HepG2 (cell line): ENCODE results near the gene PDLIM7. TPM values are rescaled to one million over a fixed set of nuclear protein-coding genes. Genes with fewer than 3 reads are reported as not detected.
A peak's percentile ranks its signal among the peaks of the same experiment; 100 is the strongest.

Source experiments
- FUBP1 ChIP-seq: sonication (generic); formaldehyde crosslinking; IDR thresholded peaks from 2 replicates; pipeline ENCODE4 v1.5.1; 2020; ENCODE audit warnings: missing genetic modification reagents, mild to moderate bottlenecking, borderline replicate concordance
- GLI4 ChIP-seq: sonication (generic); formaldehyde crosslinking; IDR thresholded peaks from 2 replicates; pipeline ENCODE4 v1.5.1; 2020; ENCODE audit warnings: missing genetic modification reagents, mild to moderate bottlenecking, moderate library complexity, borderline replicate concordance
- ISL2 ChIP-seq: sonication (generic); formaldehyde crosslinking; IDR thresholded peaks from 2 replicates; pipeline ENCODE4 v1.5.0; 2020; ENCODE audit warnings: missing genetic modification reagents
- MXI1 ChIP-seq: IDR thresholded peaks from 3 replicates; pipeline ENCODE4 v1.6.1; 2012; ENCODE audit warnings: low read depth, low read length, inconsistent platforms, borderline replicate concordance
- MYC ChIP-seq: sonication (generic); formaldehyde crosslinking; IDR thresholded peaks from 2 replicates; pipeline ENCODE4 v1.9.0; 2021; ENCODE audit warnings: missing genetic modification reagents, borderline replicate concordance
- MYPOP ChIP-seq: sonication (generic); formaldehyde crosslinking; IDR thresholded peaks from 2 replicates; pipeline ENCODE4 v1.8.1; 2023; ENCODE audit warnings: mild to moderate bottlenecking, moderate library complexity, missing genetic modification reagents
- POGZ ChIP-seq: sonication (generic); formaldehyde crosslinking; IDR thresholded peaks from 2 replicates; pipeline ENCODE4 v1.4.0; 2020; ENCODE audit warnings: mild to moderate bottlenecking, missing genetic modification reagents
- SNAPC5 ChIP-seq: sonication (generic); formaldehyde crosslinking; IDR thresholded peaks from 2 replicates; pipeline ENCODE4 v1.8.1; 2023; ENCODE audit warnings: mild to moderate bottlenecking, missing genetic modification reagents, borderline replicate concordance
- SOX6 ChIP-seq, 2 experiments: fragments of 450-650 bp in 1 of 2; sonication (generic) in 1 of 2; formaldehyde crosslinking in 1 of 2; IDR thresholded peaks; 2 replicates each; pipeline versions ENCODE4 v1.4.0 to v1.6.1; 2017 to 2020; ENCODE audit warnings: antibody characterized with exemption in 1 of 2, mild to moderate bottlenecking in 1 of 2, missing genetic modification reagents in 1 of 2
- STAT6 ChIP-seq: sonication (generic); formaldehyde crosslinking; IDR thresholded peaks from 2 replicates; pipeline ENCODE4 v1.4.0; 2020; ENCODE audit warnings: missing genetic modification reagents, mild to moderate bottlenecking, borderline replicate concordance
- TRIM22 ChIP-seq: fragments of 450-650 bp; IDR thresholded peaks from 2 replicates; pipeline ENCODE4 v1.6.1; 2017
- TSC22D2 ChIP-seq: sonication (generic); formaldehyde crosslinking; IDR thresholded peaks from 2 replicates; pipeline ENCODE4 v1.5.1; 2020; ENCODE audit warnings: missing genetic modification reagents, mild to moderate bottlenecking, borderline replicate concordance
- ZFP62 ChIP-seq: sonication (generic); formaldehyde crosslinking; IDR thresholded peaks from 2 replicates; pipeline ENCODE4 v1.4.0; 2020; ENCODE audit warnings: missing genetic modification reagents
- ZFY ChIP-seq: sonication (generic); formaldehyde crosslinking; IDR thresholded peaks from 2 replicates; pipeline ENCODE4 v1.4.0; 2020; ENCODE audit warnings: missing genetic modification reagents
- ZNF224 ChIP-seq: sonication (generic); formaldehyde crosslinking; IDR thresholded peaks from 2 replicates; pipeline ENCODE4 v1.5.0; 2020; ENCODE audit warnings: mild to moderate bottlenecking, missing genetic modification reagents
- ZNF234 ChIP-seq: sonication (generic); formaldehyde crosslinking; conservative IDR thresholded peaks from 2 replicates; pipeline ENCODE4 v1.5.1; 2020; ENCODE audit warnings: mild to moderate bottlenecking, missing genetic modification reagents
- ZNF30 ChIP-seq: sonication (generic); formaldehyde crosslinking; IDR thresholded peaks from 2 replicates; pipeline ENCODE4 v1.5.0; 2020; ENCODE audit warnings: mild to moderate bottlenecking, missing genetic modification reagents
- ZNF383 ChIP-seq: sonication (generic); formaldehyde crosslinking; IDR thresholded peaks from 2 replicates; pipeline ENCODE4 v1.4.0; 2020; ENCODE audit warnings: missing genetic modification reagents, mild to moderate bottlenecking, borderline replicate concordance
- ZNF691 ChIP-seq: sonication (generic); formaldehyde crosslinking; IDR thresholded peaks from 2 replicates; pipeline ENCODE4 v1.4.0; 2020; ENCODE audit warnings: missing genetic modification reagents, low read depth, mild to moderate bottlenecking, borderline replicate concordance
- ZNF792 ChIP-seq: IDR thresholded peaks from 2 replicates; pipeline ENCODE4 v1.6.1; 2016
- polyA plus RNA-seq, 8 experiments: library from polyadenylated mRNA; depleted of rRNA in 3 of 8; stranded (reverse) in 7 of 8; unstranded in 1 of 8; fragments of >200 nt; fragmentation: Illumina TruSeq in 4 of 8; extraction: Trizol in 4 of 8; gene quantifications; 2 replicates each; pipeline versions ENCODE4 v1.2.1 to v1.2.3, GENCODE V29; 2011 to 2016; ENCODE audit warnings: low read depth in 4 of 8, missing spikeins in 1 of 8, mixed read lengths in 1 of 8; ENCODE audit not compliant: insufficient read depth in 1 of 8
- total RNA-seq, 5 experiments: library from RNA; depleted of rRNA; stranded (reverse); fragments of >200 nt; fragmentation: Illumina TruSeq; extraction: Trizol; gene quantifications; 2 replicates each; pipeline ENCODE4 v1.2.3, GENCODE V29; 2016; ENCODE audit warnings: low read depth in 1 of 5

PDLIM7 gene
- total and polyA plus RNA-seq, 2 of the 13 experiments (the other 11 are each of a cell fraction or from before 2014, with no cell fraction given), result 21.1 to 31.3 TPM

DNA sequence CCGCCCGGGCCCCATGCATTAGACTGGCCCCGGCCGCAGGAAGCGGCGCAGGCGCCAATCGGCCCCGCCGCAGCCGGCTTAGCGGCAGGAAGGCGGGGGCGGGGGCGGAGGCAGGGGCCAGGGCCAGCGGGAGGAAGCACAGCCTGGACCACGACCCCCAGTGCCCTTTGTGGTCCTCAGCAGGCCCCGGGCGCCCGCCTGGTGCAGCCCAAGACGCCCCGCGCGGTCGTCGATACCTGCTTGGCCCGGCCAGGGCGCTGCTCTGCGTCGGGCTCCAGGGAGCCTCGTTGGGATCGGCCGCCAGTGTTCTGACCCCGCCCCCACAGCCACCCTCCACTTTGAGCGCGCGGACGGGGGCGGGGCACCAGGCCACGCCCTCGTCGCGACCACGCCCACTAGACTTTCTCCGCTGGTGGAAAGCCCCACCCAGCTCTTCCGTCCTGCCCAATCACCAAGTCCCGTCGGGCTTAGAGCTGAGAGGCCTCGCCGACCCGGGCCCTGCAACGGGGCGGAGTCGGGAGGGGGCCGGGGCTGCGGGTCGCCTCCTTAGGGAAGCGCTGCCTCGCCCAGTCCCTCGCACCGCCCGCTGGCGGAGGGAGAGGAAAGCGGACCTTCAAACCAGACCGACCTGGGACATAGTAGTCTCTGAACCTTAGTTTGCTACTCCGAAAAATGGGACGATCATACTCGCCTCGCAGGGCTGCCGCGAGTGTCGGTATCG lies at the start of gene PDLIM7 (continued):
- TF ChIP-seq MYPOP (no peak; the same call in 1 of the 2 replicates), ZNF224 (CRISPR knock-in tag) (no peak), ZNF383 (CRISPR knock-in tag) (no peak), ZNF30 (CRISPR knock-in tag) (no peak), FUBP1 (CRISPR knock-in tag) (no peak), SNAPC5 (CRISPR knock-in tag) (no peak), MYC (CRISPR knock-in tag) (peak; percentile 50; the same call in 1 of the 2 replicates), ZFP62 (CRISPR knock-in tag) (no peak), GLI4 (CRISPR knock-in tag) (no peak), ZNF792 (CRISPR knock-in tag) (no peak), ISL2 (CRISPR knock-in tag) (0 out of 2 replicates have a peak, but pooled peaks have one; percentile 30), STAT6 (no peak), ZFY (CRISPR knock-in tag) (peak; percentile 85), SOX6 (IDR thresholded peaks at IDR 0.05) (no peak), SOX6 (CRISPR knock-in tag; IDR thresholded peaks at IDR 0.05) (0 out of 2 replicates have a peak, but pooled peaks have one; percentile 20), TRIM22 (no peak), TSC22D2 (CRISPR knock-in tag) (no peak), ZNF234 (CRISPR knock-in tag) (no peak), MXI1 (peak; percentile 48; the same call in 1 of the 3 replicates), POGZ (CRISPR knock-in tag) (peak; percentile 6; the same call in 1 of the 2 replicates), ZNF691 (CRISPR knock-in tag) (0 out of 2 replicates have a peak, but pooled peaks have one; percentile 19)
